ENCODE results near the gene METAP2.

- no peak for TF ChIP-seq CTCF (IDR thresholded peaks at IDR 0.05; ENCODE audit: control extremely low read depth in 1 of 3, insufficient read depth in 1 of 3, low read depth in 1 of 3, low read length in 3 of 3)
- no peak for TF ChIP-seq CBX8 (IDR thresholded peaks at IDR 0.05; ENCODE audit: borderline replicate concordance, low read depth, low read length)
- TF ChIP-seq RXRA (IDR thresholded peaks at IDR 0.05; ENCODE audit: insufficient read depth, low read depth, low read length) = no peak
- TF ChIP-seq RBBP5 (IDR thresholded peaks at IDR 0.05; ENCODE audit: borderline replicate concordance, low read depth, low read length) = no peak
- TF ChIP-seq CREB1 (IDR thresholded peaks at IDR 0.05) = no peak
- TF ChIP-seq EGR1 (IDR thresholded peaks at IDR 0.05; ENCODE audit: borderline replicate concordance, low read depth, low read length) = no peak
Measured at GRCh38 chr12:95557625-95558024, 83.7 kb downstream of the METAP2 start.

Data from H1 (cell line).